K562 (cell line): ENCODE measurements around the gene GMDS. TPM values are rescaled to one million over a fixed set of nuclear protein-coding genes. Genes with fewer than 3 reads are reported as not detected.
A peak's percentile ranks its signal among the peaks of the same experiment; 100 is the strongest.

Source experiments
- ATAC-seq: fragments of 200-7000 bp; cut with Tn5 transposase; 3 replicates; pipeline ENCODE4 v1.9.1; 2020; ENCODE audit warnings: moderate library complexity
- BruUV-seq: library from RNA; stranded (reverse); fragments of 400-500 nt; replicated peaks from 2 replicates; lab custom pipeline; 2021; lab: Mats Ljungman, UMichigan
- CTCF ChIA-PET: fragments of 300-600 bp; formaldehyde crosslinking; extraction: SDS; loops from one replicate; lab custom pipeline; 2021; ENCODE audit warnings: low intra/inter-chr PET ratio; lab: Yijun Ruan, JAX
- POLR2A ChIA-PET: fragments of 300-600, 350-650 bp; sonication (Branson Sonifier 250); formaldehyde crosslinking; extraction: SDS; loops from one replicate; lab custom pipeline; 2021; ENCODE audit warnings: antibody characterized with exemption, inconsistent platforms; lab: Yijun Ruan, JAX
- DNase-seq, 4 experiments: peaks; one replicate each; pipeline versions ENCODE4 v3.0.0 to v3.0.0-alpha.2; 2011 to 2018; ENCODE audit warnings: low spot score in 3 of 4, mixed read lengths in 3 of 4; ENCODE audit errors: extremely low read depth in 1 of 4
- FAIRE-seq: peaks from 2 replicates; lab custom pipeline; 2011; peaks lifted over from hg19 to GRCh38; lab: Jason Lieb, UNC
- H2AFZ ChIP-seq: 2 replicates; pipeline ENCODE4 v1.6.0; 2011; ENCODE audit warnings: low read depth, low read length, control low read depth, inconsistent platforms
- H3K27ac ChIP-seq: fragments of 200-600 bp; 3 replicates; pipeline ENCODE4 v1.8.0; 2011; ENCODE audit warnings: low read depth, mild to moderate bottlenecking, control low read depth, inconsistent platforms, low read length, moderate library complexity, mixed read lengths; ENCODE audit errors: extremely low read depth
- H3K27me3 ChIP-seq, 2 experiments: fragments of 300-600 bp in 1 of 2; 2 replicates in 1 of 2; 3 replicates in 1 of 2; pipeline versions ENCODE4 v1.6.0 to v1.8.0; 2011; ENCODE audit warnings: inconsistent platforms in 2 of 2, low read length in 2 of 2, mild to moderate bottlenecking in 1 of 2, mixed read lengths in 1 of 2, moderate library complexity in 1 of 2; ENCODE audit not compliant: control insufficient read depth in 2 of 2, insufficient read depth in 2 of 2
- H3K36me3 ChIP-seq: fragments of 300-600 bp; 3 replicates; pipeline ENCODE4 v1.8.0; 2011; ENCODE audit warnings: mild to moderate bottlenecking, low read length, inconsistent platforms; ENCODE audit not compliant: control insufficient read depth, insufficient read depth
- H3K4me1 ChIP-seq, 2 experiments: fragments of 200-600 bp in 1 of 2; replicated peaks in 1 of 2; 2 replicates in 1 of 2; 3 replicates in 1 of 2; pipeline versions ENCODE4 v1.5.1 to v1.8.0; 2011; ENCODE audit warnings: inconsistent platforms in 2 of 2, low read length in 2 of 2, mild to moderate bottlenecking in 1 of 2, mixed read lengths in 1 of 2, moderate library complexity in 1 of 2; ENCODE audit not compliant: control insufficient read depth in 2 of 2, insufficient read depth in 2 of 2
- H3K4me2 ChIP-seq: 2 replicates; pipeline ENCODE4 v1.6.1; 2011; ENCODE audit warnings: low read length, control low read depth, inconsistent platforms, mixed read lengths; ENCODE audit not compliant: insufficient read depth
- H3K4me3 ChIP-seq: fragments of 200-600 bp; sonication (generic), shearing (Covaris generic); 2 replicates; pipeline ENCODE4 v1.5.1; 2016; ENCODE audit warnings: control low read depth, inconsistent platforms
- H3K79me2 ChIP-seq: fragments of 200-600 bp; 3 replicates; pipeline ENCODE4 v1.8.0; 2011; ENCODE audit warnings: low read length, inconsistent platforms; ENCODE audit not compliant: control insufficient read depth, insufficient read depth
- H3K9ac ChIP-seq, 2 experiments: 2 replicates each; pipeline versions ENCODE4 v1.6.0 to v1.6.1; 2011; ENCODE audit warnings: low read depth in 2 of 2, low read length in 2 of 2, control low read depth in 1 of 2, inconsistent platforms in 1 of 2, mild to moderate bottlenecking in 1 of 2, mixed read lengths in 1 of 2; ENCODE audit not compliant: insufficient read depth in 1 of 2
- H3K9me1 ChIP-seq: one replicate; pipeline ENCODE4 v1.6.0; 2011; ENCODE audit warnings: inconsistent platforms, mild to moderate bottlenecking, low read length, moderate library complexity; ENCODE audit not compliant: control insufficient read depth, insufficient read depth
- H3K9me3 ChIP-seq: replicated peaks from 2 replicates; pipeline ENCODE4 v1.5.1; 2011; ENCODE audit warnings: low read depth, low read length, inconsistent platforms; ENCODE audit not compliant: control insufficient read depth, insufficient read depth
- H4K20me1 ChIP-seq: replicated peaks from 2 replicates; pipeline ENCODE4 v1.6.1; 2011; ENCODE audit warnings: low read length, inconsistent platforms, mixed read lengths; ENCODE audit not compliant: control insufficient read depth, insufficient read depth
- CBFA2T3 ChIP-seq: fragments of 450-650 bp; IDR thresholded peaks from 2 replicates; pipeline ENCODE4 v1.6.1; 2017
- DDX20 ChIP-seq: fragments of 450-650 bp; IDR thresholded peaks from 2 replicates; pipeline ENCODE4 v1.6.1; 2016; ENCODE audit warnings: missing genetic modification characterization, low read depth, mild to moderate bottlenecking, missing compliant biosample characterization, moderate library complexity
- FOS ChIP-seq: IDR thresholded peaks from 3 replicates; pipeline ENCODE4 v1.6.1; 2011; ENCODE audit not compliant: insufficient read length; ENCODE audit errors: extremely low read depth
- KDM4B ChIP-seq, 2 experiments: fragments of 450-650 bp in 1 of 2; sonication (generic) in 1 of 2; IDR thresholded peaks; 2 replicates each; pipeline ENCODE4 v1.6.1; 2016 to 2017; ENCODE audit warnings: borderline replicate concordance in 2 of 2, antibody characterized with exemption in 1 of 2, low read depth in 1 of 2, mild to moderate bottlenecking in 1 of 2
- KLF1 ChIP-seq: fragments of 450-650 bp; IDR thresholded peaks from 2 replicates; pipeline ENCODE4 v1.6.1; 2016; ENCODE audit warnings: missing genetic modification characterization, missing compliant biosample characterization
- MTF1 ChIP-seq: fragments of 250-450 bp; sonication (Bioruptor Pico); IDR thresholded peaks from 2 replicates; pipeline ENCODE4 v1.9.0; 2021; ENCODE audit warnings: moderate library complexity, mild to moderate bottlenecking, inconsistent platforms, borderline replicate concordance
- SMC3 ChIP-seq: conservative IDR thresholded peaks from 2 replicates; pipeline ENCODE4 v1.6.1; 2011; ENCODE audit warnings: low read depth, low read length, improper control_type of control experiment; ENCODE audit not compliant: insufficient read depth
- STAT5B ChIP-seq: fragments of 250-450 bp; sonication (Bioruptor Pico); IDR thresholded peaks from 2 replicates; pipeline ENCODE4 v1.8.0; 2021; ENCODE audit warnings: mild to moderate bottlenecking, inconsistent platforms
- TAL1 ChIP-seq: fragments of 450-650 bp; IDR thresholded peaks from 2 replicates; pipeline ENCODE4 v1.6.1; 2016; ENCODE audit warnings: mild to moderate bottlenecking
- TCF3 ChIP-seq: sonication (generic); formaldehyde crosslinking; IDR thresholded peaks from 2 replicates; pipeline ENCODE4 v1.4.0; 2020; ENCODE audit warnings: mild to moderate bottlenecking, missing genetic modification reagents
- WHSC1 ChIP-seq: IDR thresholded peaks from one replicate; pipeline ENCODE4 v1.6.1; 2012; ENCODE audit warnings: low read length, control low read depth, inconsistent platforms
- WGBS: fragments of 100-300 bp; shearing (Covaris generic); methylation state at CpG from one replicate; pipeline ENCODE4 v1.1.6; 2016; ENCODE audit warnings: low coverage, mixed read lengths; ENCODE audit not compliant: insufficient coverage; ENCODE audit errors: missing lambda C conversion rate; 5-methylcytosine and 5-hydroxymethylcytosine counted together
- in situ Hi-C: fragments of 300-500 bp; cut with MboI; formaldehyde crosslinking; loops from 4 replicates; pipeline ENCODE4 v1.15.0; 2018; ENCODE audit warnings: inconsistent platforms, mixed read lengths
- intact Hi-C: fragments of 100-400 bp; cut with micrococcal nuclease; formaldehyde crosslinking; loops from 2 replicates; pipeline ENCODE4 v1.14.2; 2022
- polyA plus RNA-seq, 8 experiments: library from polyadenylated mRNA; depleted of rRNA in 4 of 8; stranded (reverse) in 5 of 8; unstranded in 3 of 8; fragments of >200 nt; fragmentation: Nextera tagmentation in 2 of 8; fragmentation: Illumina TruSeq in 1 of 8; extraction: Ambion mirVana in 2 of 8; extraction: Trizol in 1 of 8; gene quantifications; 2 replicates each; pipeline versions ENCODE4 v1.2.1 to v1.2.3, GENCODE V29; 2011 to 2014; ENCODE audit warnings: inconsistent platforms in 1 of 8, missing spikeins in 1 of 8
- total RNA-seq, 7 experiments: library from RNA; depleted of rRNA in 6 of 7; stranded (reverse); fragments of >200 nt in 6 of 7; fragmentation: Illumina TruSeq in 2 of 7; extraction: Trizol in 2 of 7; gene quantifications; 2 replicates each; pipeline versions ENCODE4 v1.2.1 to v1.2.3, GENCODE V29; 2011 to 2021; ENCODE audit warnings: low replicate concordance in 1 of 7
- TF ChIP-seq, protein P1 (sequence below): fragments of 450-650 bp; IDR thresholded peaks from 2 replicates; pipeline ENCODE4 v1.7.0; 2016; ENCODE audit warnings: borderline replicate concordance

GMDS gene
- total and polyA plus RNA-seq, 9 of the 15 experiments (the other 6 are each of a cell fraction or from before 2014, with no cell fraction given): 0.48 to 31.8 (median 13.4) TPM

DNA sequence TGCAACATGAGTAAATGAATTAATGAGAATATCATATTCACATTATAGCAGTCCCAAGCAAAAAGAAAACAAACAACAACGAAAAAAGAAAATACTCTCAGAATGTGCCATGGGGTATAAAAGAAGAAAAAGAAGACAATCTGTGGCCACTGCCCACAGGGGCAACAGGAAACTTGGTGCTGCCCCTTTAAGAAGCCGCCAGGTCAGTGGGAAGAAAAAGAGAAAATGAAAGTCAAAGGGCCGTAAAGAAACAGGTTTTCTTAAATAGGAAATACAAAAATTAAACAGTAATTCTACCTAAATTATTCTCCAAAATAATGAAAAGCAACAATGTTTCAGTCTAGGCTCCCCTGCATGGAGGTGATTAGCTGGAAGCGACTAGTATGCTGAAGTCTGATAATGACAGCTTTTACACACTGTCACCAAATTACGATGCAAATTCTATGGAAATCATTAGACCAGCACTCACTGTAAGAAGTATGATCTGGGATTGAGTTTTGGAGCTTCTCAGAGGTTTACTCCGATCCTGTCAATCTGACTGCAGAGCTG is 23.6 kb downstream of the GMDS start:
- Histone ChIP-seq H3K79me2 (no peaks in the 10 kb centered on the region), H3K36me3 (no peaks in the 10 kb centered on the region), H4K20me1 (peaks cover 11% of the 10 kb centered on the region), H3K9me3 (no peaks in the 10 kb centered on the region), H3K4me1 (0 out of 5 replicates have a peak, but pooled peaks cover 0 to 5% of the 10 kb centered on the region in 2 experiments), H3K27ac (no peak overlapping the region), H2AFZ (no peak overlapping the region), H3K4me2 (no peak overlapping the region), H3K9me1 (no peaks in the 10 kb centered on the region), H3K9ac (no peak overlapping the region), H3K27me3 (peaks cover 0 to 8% of the 10 kb centered on the region in 2 experiments; a peak in 3 of 5 replicates), H3K4me3 (no peak overlapping the region)
- 22% methylated on average over 6 of the region's 6 CpGs for WGBS
- DNase-seq: no peak
- ATAC-seq: peak; percentile 29; the same call in 1 of the 3 replicates
- CTCF ChIA-PET: no interaction called here
- BruUV-seq: no TSS peak
- POLR2A ChIA-PET: interaction anchor here (0.5 to 2.1 kb wide), 4 partner anchors 9 to 132 kb away, joined by 3 to 7 read pairs (median 4); no protein-coding TSS in a partner anchor
- intact Hi-C loops: no loop called here
- in situ Hi-C loops: no loop called here
- no peak for FAIRE-seq
- TF ChIP-seq STAT5B (CRISPR knock-in tag) (no peak), TCF3 (CRISPR knock-in tag) (peak; percentile 41), CBFA2T3 (peak; percentile 10; the same call in 1 of the 2 replicates), WHSC1 (no peak), DDX20 (tag) (no peak), MTF1 (CRISPR knock-in tag) (no peak), TAL1 (no peak), KDM4B (IDR thresholded peaks at IDR 0.05; ENCODE audit: borderline replicate concordance in 2 of 2, low read depth in 1 of 2) (no peak), SMC3 (no peak), KLF1 (no peak), FOS (no peak)
- TF ChIP-seq, protein P1, sequence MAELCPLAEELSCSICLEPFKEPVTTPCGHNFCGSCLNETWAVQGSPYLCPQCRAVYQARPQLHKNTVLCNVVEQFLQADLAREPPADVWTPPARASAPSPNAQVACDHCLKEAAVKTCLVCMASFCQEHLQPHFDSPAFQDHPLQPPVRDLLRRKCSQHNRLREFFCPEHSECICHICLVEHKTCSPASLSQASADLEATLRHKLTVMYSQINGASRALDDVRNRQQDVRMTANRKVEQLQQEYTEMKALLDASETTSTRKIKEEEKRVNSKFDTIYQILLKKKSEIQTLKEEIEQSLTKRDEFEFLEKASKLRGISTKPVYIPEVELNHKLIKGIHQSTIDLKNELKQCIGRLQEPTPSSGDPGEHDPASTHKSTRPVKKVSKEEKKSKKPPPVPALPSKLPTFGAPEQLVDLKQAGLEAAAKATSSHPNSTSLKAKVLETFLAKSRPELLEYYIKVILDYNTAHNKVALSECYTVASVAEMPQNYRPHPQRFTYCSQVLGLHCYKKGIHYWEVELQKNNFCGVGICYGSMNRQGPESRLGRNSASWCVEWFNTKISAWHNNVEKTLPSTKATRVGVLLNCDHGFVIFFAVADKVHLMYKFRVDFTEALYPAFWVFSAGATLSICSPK: no peak
- TF ChIP-seq, all 486 proteins: peak for 2
